GM12878 (cell line): ENCODE data around the gene TMEM91. TPM values are rescaled to one million over a fixed set of nuclear protein-coding genes. Genes with fewer than 3 reads are reported as not detected.

Source experiments
- ATAC-seq: fragments of 200-7000 bp; cut with Tn5 transposase; 3 replicates; pipeline ENCODE4 v1.9.1; 2020; ENCODE audit warnings: mild to moderate bottlenecking, moderate library complexity
- BruUV-seq: library from RNA; stranded (reverse); fragments of 400-500 nt; replicated peaks from 2 replicates; lab custom pipeline; 2021; lab: Mats Ljungman, UMichigan
- CTCF ChIA-PET: fragments of 300-600 bp; sonication (Branson Sonifier 250); formaldehyde crosslinking; extraction: SDS; loops from one replicate; lab custom pipeline; 2021; ENCODE audit warnings: inconsistent platforms; lab: Yijun Ruan, JAX
- POLR2A ChIA-PET: fragments of 350-600 bp; formaldehyde crosslinking; extraction: SDS; loops from one replicate; lab custom pipeline; 2021; ENCODE audit warnings: inconsistent platforms; lab: Charles Lee
- RAD21 ChIA-PET: fragments of 300-600 bp; sonication (Branson Sonifier 250); formaldehyde crosslinking; loops from one replicate; lab custom pipeline; 2023; ENCODE audit warnings: antibody characterized with exemption; ENCODE audit not compliant: unreplicated experiment; lab: Charles Lee
- SMC1A ChIA-PET: fragments of 300-600 bp; sonication (Branson Sonifier 250); formaldehyde crosslinking; loops from one replicate; lab custom pipeline; 2023; ENCODE audit not compliant: unreplicated experiment, uncharacterized antibody; lab: Charles Lee
- DNase-seq: peaks from one replicate; pipeline ENCODE4 v3.0.0-alpha.2; 2011; ENCODE audit warnings: low read depth, low spot score
- FAIRE-seq: peaks from 3 replicates; lab custom pipeline; 2011; peaks lifted over from hg19 to GRCh38; lab: Jason Lieb, UNC
- H2AFZ ChIP-seq: 2 replicates; pipeline ENCODE4 v1.6.0; 2011; ENCODE audit warnings: low read depth, low read length, control low read depth; ENCODE audit not compliant: control insufficient read depth
- H3K27ac ChIP-seq: 2 replicates; pipeline ENCODE4 v1.5.1; 2011; ENCODE audit warnings: control low read depth; ENCODE audit not compliant: control insufficient read depth, insufficient read depth
- H3K27me3 ChIP-seq, 2 experiments: replicated peaks in 1 of 2; 2 replicates each; pipeline versions ENCODE4 v1.6.0 to v1.6.1; 2011; ENCODE audit warnings: low read length in 1 of 2; ENCODE audit not compliant: control insufficient read depth in 2 of 2, insufficient read depth in 2 of 2
- H3K36me3 ChIP-seq, 2 experiments: 2 replicates each; pipeline ENCODE4 v1.5.1; 2011; ENCODE audit warnings: low read length in 1 of 2; ENCODE audit not compliant: control insufficient read depth in 2 of 2, insufficient read depth in 2 of 2
- H3K4me1 ChIP-seq: 2 replicates; pipeline ENCODE4 v1.6.1; 2011; ENCODE audit warnings: mild to moderate bottlenecking, low read length, moderate library complexity, mixed read lengths; ENCODE audit not compliant: control insufficient read depth, insufficient read depth
- H3K4me2 ChIP-seq: 2 replicates; pipeline ENCODE4 v1.6.0; 2011; ENCODE audit warnings: control low read depth; ENCODE audit not compliant: control insufficient read depth, insufficient read depth
- H3K4me3 ChIP-seq: fragments of 200-600 bp; sonication (generic); 2 replicates; pipeline ENCODE4 v1.5.1; 2016
- H3K79me2 ChIP-seq: 2 replicates; pipeline ENCODE4 v1.6.0; 2011; ENCODE audit warnings: low read length; ENCODE audit not compliant: control insufficient read depth, insufficient read depth
- H3K9ac ChIP-seq: 2 replicates; pipeline ENCODE4 v1.8.0; 2011; ENCODE audit warnings: low read length, control low read depth, mixed read lengths; ENCODE audit not compliant: control insufficient read depth, insufficient read depth
- H3K9me3 ChIP-seq: replicated peaks from 3 replicates; pipeline ENCODE4 v1.5.1; 2011; ENCODE audit warnings: mild to moderate bottlenecking, low read length; ENCODE audit not compliant: control insufficient read depth, insufficient read depth
- H4K20me1 ChIP-seq: 2 replicates; pipeline ENCODE4 v1.6.0; 2011; ENCODE audit not compliant: control insufficient read depth, insufficient read depth
- NFIC ChIP-seq: IDR thresholded peaks from 2 replicates; pipeline ENCODE4 v1.6.1; 2012; ENCODE audit warnings: low read depth, mild to moderate bottlenecking, inconsistent platforms, low read length, moderate library complexity
- POLR2AphosphoS2 ChIP-seq: IDR thresholded peaks from 2 replicates; pipeline ENCODE4 v1.6.1; 2011; ENCODE audit warnings: low read depth, mild to moderate bottlenecking, low read length, improper control_type of control experiment, moderate library complexity
- RAD51 ChIP-seq: fragments of 450-650 bp; IDR thresholded peaks from 2 replicates; pipeline ENCODE4 v1.6.1; 2016; ENCODE audit warnings: moderate library complexity, mild to moderate bottlenecking, inconsistent platforms
- RELA ChIP-seq: fragments of 450-650 bp; IDR thresholded peaks from 2 replicates; pipeline ENCODE4 v1.8.0; 2014; ENCODE audit warnings: borderline replicate concordance; ENCODE audit not compliant: partially characterized antibody
- SKIL ChIP-seq: fragments of 450-650 bp; IDR thresholded peaks from 2 replicates; pipeline ENCODE4 v1.6.1; 2017; ENCODE audit warnings: mild to moderate bottlenecking, low read depth, inconsistent platforms; ENCODE audit not compliant: poor library complexity, severe bottlenecking
- SREBF1 ChIP-seq: IDR thresholded peaks from 2 replicates; pipeline ENCODE4 v1.6.1; 2012; ENCODE audit warnings: mild to moderate bottlenecking, low read length
- SRF ChIP-seq, 2 experiments: IDR thresholded peaks; 2 replicates each; pipeline ENCODE4 v1.6.1; 2011; ENCODE audit warnings: low read depth in 2 of 2, low read length in 2 of 2, mild to moderate bottlenecking in 1 of 2, moderate library complexity in 1 of 2
- STAT1 ChIP-seq: fragments of 450-650 bp; conservative IDR thresholded peaks from 2 replicates; pipeline ENCODE4 v1.6.1; 2014; ENCODE audit warnings: antibody characterized with exemption, mild to moderate bottlenecking
- ZNF207 ChIP-seq: fragments of 450-650 bp; IDR thresholded peaks from 2 replicates; pipeline ENCODE4 v1.6.1; 2014; ENCODE audit warnings: antibody characterized with exemption, mild to moderate bottlenecking, borderline replicate concordance
- WGBS: methylation state at CpG from one replicate; pipeline ENCODE4 v1.1.6; 2016; ENCODE audit warnings: low lambda C conversion rate; ENCODE audit not compliant: insufficient replicate concordance, insufficient coverage; ENCODE audit errors: missing lambda C conversion rate; 5-methylcytosine and 5-hydroxymethylcytosine counted together
- in situ Hi-C: fragments of 300-500 bp; cut with MboI; formaldehyde crosslinking; loops from 9 replicates; pipeline ENCODE4 v1.14.3; 2018; ENCODE audit warnings: mixed read lengths
- intact Hi-C: fragments of 100-400 bp; cut with micrococcal nuclease; formaldehyde crosslinking; loops from one replicate; pipeline ENCODE4 v1.14.2; 2022; ENCODE audit not compliant: unreplicated experiment
- polyA plus RNA-seq, 11 experiments: library from polyadenylated mRNA; depleted of rRNA in 4 of 11; unstranded in 6 of 11; stranded (reverse) in 5 of 11; fragments of >200 nt; fragmentation: Nextera tagmentation in 4 of 11; fragmentation: Illumina TruSeq in 1 of 11; extraction: Ambion mirVana in 4 of 11; extraction: Trizol in 1 of 11; gene quantifications; 1 replicate in 1 of 11; 2 replicates in 10 of 11; pipeline versions ENCODE4 v1.2.1 to v1.2.3, GENCODE V29; 2011 to 2016; ENCODE audit warnings: inconsistent platforms in 2 of 11, missing spikeins in 2 of 11, low read depth in 1 of 11
- total RNA-seq, 4 experiments: library from RNA; depleted of rRNA in 3 of 4; stranded (reverse); fragments of >200 nt in 3 of 4; fragmentation: Illumina TruSeq in 1 of 4; extraction: Trizol in 1 of 4; gene quantifications; 2 replicates each; pipeline versions ENCODE4 v1.2.1 to v1.2.3, GENCODE V29; 2013 to 2021
- TF ChIP-seq, protein P1 (sequence below): fragments of 450-650 bp; IDR thresholded peaks from 2 replicates; pipeline ENCODE4 v1.6.1; 2017; ENCODE audit warnings: antibody characterized with exemption, mild to moderate bottlenecking, moderate library complexity
- TF ChIP-seq, protein P2 (sequence below): IDR thresholded peaks from 2 replicates; pipeline ENCODE4 v1.6.1; 2012; ENCODE audit warnings: low read depth, low read length, improper control_type of control experiment

Gene TMEM91
- total and polyA plus RNA-seq, 10 of the 15 experiments (the other 5 are each of a cell fraction or from before 2014, with no cell fraction given): 1.5 to 5.5 (median 2.7) TPM

GRCh38 chr19:41330481-41330880 is 45.9 kb upstream of the TMEM91 start:
- H2AFZ ChIP-seq: no peak overlapping the region
- ChIA-PET SMC1A (no interaction called here), CTCF (no interaction called here), POLR2A (no interaction called here), RAD21 (no interaction called here)
- H3K4me1 ChIP-seq: peaks cover 45% of the 10 kb centered on the region
- no peaks in the 10 kb centered on the region for H3K27me3 ChIP-seq
- in situ Hi-C loops (no loop called here), intact Hi-C loops (no loop called here)
- no peaks in the 10 kb centered on the region for H4K20me1 ChIP-seq
- H3K9ac ChIP-seq: no peak overlapping the region
- TF ChIP-seq RAD51 (no peak), SRF (IDR thresholded peaks at IDR 0.05; ENCODE audit: low read depth in 2 of 2, low read length in 2 of 2) (no peak), NFIC (no peak), POLR2AphosphoS2 (no peak), STAT1 (no peak), ZNF207 (no peak), SREBF1 (no peak), SKIL (no peak), RELA (no peak)
- TF ChIP-seq, protein P1, sequence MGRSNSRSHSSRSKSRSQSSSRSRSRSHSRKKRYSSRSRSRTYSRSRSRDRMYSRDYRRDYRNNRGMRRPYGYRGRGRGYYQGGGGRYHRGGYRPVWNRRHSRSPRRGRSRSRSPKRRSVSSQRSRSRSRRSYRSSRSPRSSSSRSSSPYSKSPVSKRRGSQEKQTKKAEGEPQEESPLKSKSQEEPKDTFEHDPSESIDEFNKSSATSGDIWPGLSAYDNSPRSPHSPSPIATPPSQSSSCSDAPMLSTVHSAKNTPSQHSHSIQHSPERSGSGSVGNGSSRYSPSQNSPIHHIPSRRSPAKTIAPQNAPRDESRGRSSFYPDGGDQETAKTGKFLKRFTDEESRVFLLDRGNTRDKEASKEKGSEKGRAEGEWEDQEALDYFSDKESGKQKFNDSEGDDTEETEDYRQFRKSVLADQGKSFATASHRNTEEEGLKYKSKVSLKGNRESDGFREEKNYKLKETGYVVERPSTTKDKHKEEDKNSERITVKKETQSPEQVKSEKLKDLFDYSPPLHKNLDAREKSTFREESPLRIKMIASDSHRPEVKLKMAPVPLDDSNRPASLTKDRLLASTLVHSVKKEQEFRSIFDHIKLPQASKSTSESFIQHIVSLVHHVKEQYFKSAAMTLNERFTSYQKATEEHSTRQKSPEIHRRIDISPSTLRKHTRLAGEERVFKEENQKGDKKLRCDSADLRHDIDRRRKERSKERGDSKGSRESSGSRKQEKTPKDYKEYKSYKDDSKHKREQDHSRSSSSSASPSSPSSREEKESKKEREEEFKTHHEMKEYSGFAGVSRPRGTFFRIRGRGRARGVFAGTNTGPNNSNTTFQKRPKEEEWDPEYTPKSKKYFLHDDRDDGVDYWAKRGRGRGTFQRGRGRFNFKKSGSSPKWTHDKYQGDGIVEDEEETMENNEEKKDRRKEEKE: no peak
- TF ChIP-seq, protein P2, sequence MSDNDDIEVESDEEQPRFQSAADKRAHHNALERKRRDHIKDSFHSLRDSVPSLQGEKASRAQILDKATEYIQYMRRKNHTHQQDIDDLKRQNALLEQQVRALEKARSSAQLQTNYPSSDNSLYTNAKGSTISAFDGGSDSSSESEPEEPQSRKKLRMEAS: no peak
- ATAC-seq (no peak), FAIRE-seq (no peak), DNase-seq (no peak)
- peaks cover 11% of the 10 kb centered on the region for H3K79me2 ChIP-seq
- peaks cover 15 to 16% of the 10 kb centered on the region in 2 experiments for H3K36me3 ChIP-seq
- no peak overlapping the region for H3K4me2 ChIP-seq
- H3K9me3 ChIP-seq: no peaks in the 10 kb centered on the region
- no peak overlapping the region for H3K27ac ChIP-seq
- BruUV-seq: no TSS peak
- no peak overlapping the region for H3K4me3 ChIP-seq
- WGBS: 90% methylated on average over 4 of the region's 4 CpGs
